ENCODE results near the gene HOXA5.
A peak's percentile ranks its signal among the peaks of the same experiment; 100 is the strongest.

Gene HOXA5

GRCh38 chr7:27130540-27131389 lies 12.7 kb downstream of the HOXA5 start, which contains the start of gene HOXA4:
Gene HOXA4, minus strand, starts transcription at chr7:27130757. Its CDS starts 24 bp downstream, at chr7:27130733.
- H3K4me3 Mint-ChIP-seq = peak within 1 kb of the TSS; percentile 61
- H3K9me3 Mint-ChIP-seq = no peaks in the 10 kb centered on the region
- peaks cover 28% of the 10 kb centered on the region for H3K4me1 Mint-ChIP-seq (ENCODE audit: low read depth)
- peaks cover 66% of the 10 kb centered on the region for H3K27me3 Mint-ChIP-seq
- no peaks in the 10 kb centered on the region for H3K36me3 Mint-ChIP-seq (ENCODE audit: low read depth)
- no peak within 1 kb of the TSS for H3K27ac Mint-ChIP-seq

- Mint-ChIP-seq H3K4me1 (ENCODE audit: low read depth) (peaks cover 20% of the 10 kb centered on the region), H3K36me3 (ENCODE audit: low read depth) (no peaks in the 10 kb centered on the region), H3K9me3 (no peaks in the 10 kb centered on the region), H3K27me3 (peaks cover 63% of the 10 kb centered on the region), H3K4me3 (peak overlapping the region; percentile 18), H3K27ac (no peak overlapping the region)
These were observed 13.5 kb downstream of the HOXA5 start for GRCh38 chr7:27129729-27130539.

- Mint-ChIP-seq H3K27me3 (peaks cover 56% of the 10 kb centered on the region), H3K27ac (no peak overlapping the region), H3K4me3 (peak overlapping the region; percentile 18), H3K4me1 (ENCODE audit: low read depth) (peaks cover 11% of the 10 kb centered on the region), H3K36me3 (ENCODE audit: low read depth) (no peaks in the 10 kb centered on the region), H3K9me3 (no peaks in the 10 kb centered on the region)
These were observed 14.4 kb downstream of the HOXA5 start for GRCh38 chr7:27128776-27129728.

GRCh38 chr7:27128034-27128433 lies 15.4 kb downstream of the HOXA5 start:
- Mint-ChIP-seq H3K4me3 (no peak overlapping the region), H3K27me3 (peaks cover 45% of the 10 kb centered on the region), H3K27ac (no peak overlapping the region), H3K4me1 (ENCODE audit: low read depth) (peaks cover 7% of the 10 kb centered on the region), H3K36me3 (ENCODE audit: low read depth) (no peaks in the 10 kb centered on the region), H3K9me3 (no peaks in the 10 kb centered on the region)

GRCh38 chr7:27126596-27127327 lies 16.7 kb downstream of the HOXA5 start:
- peaks cover 39% of the 10 kb centered on the region for H3K27me3 Mint-ChIP-seq
- H3K4me1 Mint-ChIP-seq (ENCODE audit: low read depth) = peaks cover 7% of the 10 kb centered on the region
- H3K36me3 Mint-ChIP-seq (ENCODE audit: low read depth) = no peaks in the 10 kb centered on the region
- H3K9me3 Mint-ChIP-seq = no peaks in the 10 kb centered on the region
- H3K4me3 Mint-ChIP-seq = no peak overlapping the region
- no peak overlapping the region for H3K27ac Mint-ChIP-seq

GRCh38 chr7:27125986-27126394 lies 17.5 kb downstream of the HOXA5 start:
- no peaks in the 10 kb centered on the region for H3K4me1 Mint-ChIP-seq (ENCODE audit: low read depth)

GRCh38 chr7:27124902-27125689 lies 18.4 kb downstream of the HOXA5 start:
- H3K36me3 Mint-ChIP-seq (ENCODE audit: low read depth) = no peaks in the 10 kb centered on the region

More at GRCh38 chr7:27125986-27126394, 17.5 kb downstream of the HOXA5 start:
- H3K4me3 Mint-ChIP-seq = no peak overlapping the region
- no peaks in the 10 kb centered on the region for H3K36me3 Mint-ChIP-seq (ENCODE audit: low read depth)
- no peak overlapping the region for H3K27ac Mint-ChIP-seq
- H3K27me3 Mint-ChIP-seq = peaks cover 39% of the 10 kb centered on the region
- H3K9me3 Mint-ChIP-seq = no peaks in the 10 kb centered on the region

GRCh38 chr7:27124096-27124901 lies 19.2 kb downstream of the HOXA5 start:
- H3K27ac Mint-ChIP-seq = no peak overlapping the region
- H3K9me3 Mint-ChIP-seq = no peaks in the 10 kb centered on the region
- no peaks in the 10 kb centered on the region for H3K4me1 Mint-ChIP-seq (ENCODE audit: low read depth)
- no peak overlapping the region for H3K4me3 Mint-ChIP-seq
- peaks cover 36% of the 10 kb centered on the region for H3K27me3 Mint-ChIP-seq
- H3K36me3 Mint-ChIP-seq (ENCODE audit: low read depth) = no peaks in the 10 kb centered on the region

More at GRCh38 chr7:27124902-27125689, 18.4 kb downstream of the HOXA5 start:
- H3K27ac Mint-ChIP-seq = no peak overlapping the region
- H3K4me3 Mint-ChIP-seq = no peak overlapping the region
- H3K27me3 Mint-ChIP-seq = peaks cover 39% of the 10 kb centered on the region
- no peaks in the 10 kb centered on the region for H3K4me1 Mint-ChIP-seq (ENCODE audit: low read depth)
- H3K9me3 Mint-ChIP-seq = no peaks in the 10 kb centered on the region

GRCh38 chr7:27123477-27124053 lies 19.9 kb downstream of the HOXA5 start:
- H3K36me3 Mint-ChIP-seq (ENCODE audit: low read depth) = no peaks in the 10 kb centered on the region
- no peak overlapping the region for H3K4me3 Mint-ChIP-seq
- H3K27me3 Mint-ChIP-seq = peaks cover 30% of the 10 kb centered on the region
- no peaks in the 10 kb centered on the region for H3K9me3 Mint-ChIP-seq
- H3K27ac Mint-ChIP-seq = no peak overlapping the region
- H3K4me1 Mint-ChIP-seq (ENCODE audit: low read depth) = no peaks in the 10 kb centered on the region

GRCh38 chr7:27123007-27123476 lies 20.4 kb downstream of the HOXA5 start:
- Mint-ChIP-seq H3K4me1 (ENCODE audit: low read depth) (no peaks in the 10 kb centered on the region), H3K9me3 (no peaks in the 10 kb centered on the region), H3K4me3 (no peak overlapping the region), H3K27ac (no peak overlapping the region), H3K36me3 (ENCODE audit: low read depth) (no peaks in the 10 kb centered on the region), H3K27me3 (peaks cover 31% of the 10 kb centered on the region)

- Mint-ChIP-seq H3K9me3 (no peaks in the 10 kb centered on the region), H3K36me3 (ENCODE audit: low read depth) (no peaks in the 10 kb centered on the region), H3K4me3 (no peak overlapping the region), H3K27ac (no peak overlapping the region), H3K4me1 (ENCODE audit: low read depth) (no peaks in the 10 kb centered on the region), H3K27me3 (peaks cover 27% of the 10 kb centered on the region)
These were observed 21.2 kb downstream of the HOXA5 start for GRCh38 chr7:27122077-27122910.

GRCh38 chr7:27121684-27122076 lies 21.8 kb downstream of the HOXA5 start:
- H3K27me3 Mint-ChIP-seq = peaks cover 20% of the 10 kb centered on the region
- no peaks in the 10 kb centered on the region for H3K9me3 Mint-ChIP-seq
- H3K36me3 Mint-ChIP-seq (ENCODE audit: low read depth) = no peaks in the 10 kb centered on the region
- no peak overlapping the region for H3K27ac Mint-ChIP-seq
- no peak overlapping the region for H3K4me3 Mint-ChIP-seq
- no peaks in the 10 kb centered on the region for H3K4me1 Mint-ChIP-seq (ENCODE audit: low read depth)
